IMR-90 (cell line): ENCODE results near the gene RCBTB2.

Source experiments
- CEBPB ChIP-seq: IDR thresholded peaks from 2 replicates; pipeline ENCODE4 v1.6.1; 2012; ENCODE audit warnings: low read depth, low read length, improper control_type of control experiment
- FOS ChIP-seq: fragments of 150-350 bp; IDR thresholded peaks from 2 replicates; pipeline ENCODE4 v1.6.1; 2016; ENCODE audit warnings: low read depth, low read length
- MAFK ChIP-seq: IDR thresholded peaks from 2 replicates; pipeline ENCODE4 v1.6.1; 2012; ENCODE audit warnings: low read depth, low read length, improper control_type of control experiment
- MAZ ChIP-seq: IDR thresholded peaks from 2 replicates; pipeline ENCODE4 v1.6.1; 2012; ENCODE audit warnings: low read depth, mild to moderate bottlenecking, low read length, improper control_type of control experiment, moderate library complexity, borderline replicate concordance
- MXI1 ChIP-seq: IDR thresholded peaks from 2 replicates; pipeline ENCODE4 v1.6.1; 2012; ENCODE audit warnings: low read depth, mild to moderate bottlenecking, low read length, moderate library complexity, borderline replicate concordance
- POLR2A ChIP-seq: IDR thresholded peaks from 2 replicates; pipeline ENCODE4 v1.6.1; 2012; ENCODE audit warnings: mild to moderate bottlenecking, low read depth, low read length
- RAD21 ChIP-seq: IDR thresholded peaks from 2 replicates; pipeline ENCODE4 v1.6.1; 2012; ENCODE audit warnings: low read length, improper control_type of control experiment
- RCOR1 ChIP-seq: IDR thresholded peaks from 2 replicates; pipeline ENCODE4 v1.6.1; 2012; ENCODE audit warnings: mild to moderate bottlenecking, low read length, improper control_type of control experiment; ENCODE audit not compliant: insufficient replicate concordance
- SMC3 ChIP-seq: fragments of 150-350 bp; IDR thresholded peaks from 2 replicates; pipeline ENCODE4 v1.6.1; 2016; ENCODE audit warnings: low read depth, mild to moderate bottlenecking, antibody characterized with exemption, low read length, moderate library complexity
- TF ChIP-seq, protein P1 (sequence below): conservative IDR thresholded peaks from 2 replicates; pipeline ENCODE4 v1.5.1; 2012; ENCODE audit warnings: mild to moderate bottlenecking, low read depth, low read length, improper control_type of control experiment

GRCh38 chr13:48490241-48490640, 42.6 kb downstream of the RCBTB2 start:
- TF ChIP-seq, protein P1, sequence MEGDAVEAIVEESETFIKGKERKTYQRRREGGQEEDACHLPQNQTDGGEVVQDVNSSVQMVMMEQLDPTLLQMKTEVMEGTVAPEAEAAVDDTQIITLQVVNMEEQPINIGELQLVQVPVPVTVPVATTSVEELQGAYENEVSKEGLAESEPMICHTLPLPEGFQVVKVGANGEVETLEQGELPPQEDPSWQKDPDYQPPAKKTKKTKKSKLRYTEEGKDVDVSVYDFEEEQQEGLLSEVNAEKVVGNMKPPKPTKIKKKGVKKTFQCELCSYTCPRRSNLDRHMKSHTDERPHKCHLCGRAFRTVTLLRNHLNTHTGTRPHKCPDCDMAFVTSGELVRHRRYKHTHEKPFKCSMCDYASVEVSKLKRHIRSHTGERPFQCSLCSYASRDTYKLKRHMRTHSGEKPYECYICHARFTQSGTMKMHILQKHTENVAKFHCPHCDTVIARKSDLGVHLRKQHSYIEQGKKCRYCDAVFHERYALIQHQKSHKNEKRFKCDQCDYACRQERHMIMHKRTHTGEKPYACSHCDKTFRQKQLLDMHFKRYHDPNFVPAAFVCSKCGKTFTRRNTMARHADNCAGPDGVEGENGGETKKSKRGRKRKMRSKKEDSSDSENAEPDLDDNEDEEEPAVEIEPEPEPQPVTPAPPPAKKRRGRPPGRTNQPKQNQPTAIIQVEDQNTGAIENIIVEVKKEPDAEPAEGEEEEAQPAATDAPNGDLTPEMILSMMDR = no peak
- no peak for TF ChIP-seq POLR2A
- TF ChIP-seq RCOR1 = no peak
- no peak for TF ChIP-seq MXI1
- TF ChIP-seq MAFK = no peak
- no peak for TF ChIP-seq CEBPB
- no peak for TF ChIP-seq MAZ
- no peak for TF ChIP-seq FOS
- TF ChIP-seq RAD21 = no peak
- no peak for TF ChIP-seq SMC3
